ENCODE measurements around the gene SUN2.

SUN2 gene

GRCh38 chr22:38734421-38735100 is 21.2 kb downstream of the SUN2 start:
- DNase-seq = no peak

DNA sequence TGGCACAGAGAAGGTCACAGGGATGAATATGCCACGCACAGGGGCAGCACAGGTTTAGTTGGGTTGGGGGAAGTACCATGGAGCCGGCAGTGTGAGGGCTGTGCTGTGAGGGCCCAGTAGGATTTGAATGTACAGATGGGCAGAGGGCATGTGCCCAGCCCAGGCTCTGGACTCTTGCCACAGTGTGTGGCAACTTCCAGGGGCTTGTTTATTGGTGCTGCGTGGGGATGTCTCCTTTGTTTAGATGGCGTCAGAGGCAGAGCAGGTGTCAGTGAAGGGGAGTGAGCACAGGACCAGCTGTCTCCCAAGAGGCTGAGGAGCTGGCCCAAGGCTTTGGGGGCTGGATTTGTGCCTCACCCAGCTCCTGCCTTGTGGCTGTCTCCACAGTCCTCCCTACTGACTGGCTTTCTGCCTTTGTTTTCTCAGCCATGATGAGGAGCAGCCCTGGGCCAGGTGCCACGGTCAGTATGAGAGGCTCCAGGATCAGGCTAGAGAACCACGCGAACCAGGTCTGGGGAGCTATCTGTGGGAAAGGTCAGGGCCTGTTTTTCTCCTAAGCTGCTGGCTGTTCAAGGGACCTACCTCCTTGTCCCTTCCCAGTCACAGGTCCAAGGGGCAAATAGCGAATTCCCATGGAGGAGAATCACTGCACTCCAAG is 21.9 kb downstream of the SUN2 start:
- DNase-seq = no peak

GRCh38 chr22:38733329-38733723 is 22.5 kb downstream of the SUN2 start:
- DNase-seq = peak; percentile 64

GRCh38 chr22:38732251-38732815 is 23.5 kb downstream of the SUN2 start:
- no peak for DNase-seq

DNA sequence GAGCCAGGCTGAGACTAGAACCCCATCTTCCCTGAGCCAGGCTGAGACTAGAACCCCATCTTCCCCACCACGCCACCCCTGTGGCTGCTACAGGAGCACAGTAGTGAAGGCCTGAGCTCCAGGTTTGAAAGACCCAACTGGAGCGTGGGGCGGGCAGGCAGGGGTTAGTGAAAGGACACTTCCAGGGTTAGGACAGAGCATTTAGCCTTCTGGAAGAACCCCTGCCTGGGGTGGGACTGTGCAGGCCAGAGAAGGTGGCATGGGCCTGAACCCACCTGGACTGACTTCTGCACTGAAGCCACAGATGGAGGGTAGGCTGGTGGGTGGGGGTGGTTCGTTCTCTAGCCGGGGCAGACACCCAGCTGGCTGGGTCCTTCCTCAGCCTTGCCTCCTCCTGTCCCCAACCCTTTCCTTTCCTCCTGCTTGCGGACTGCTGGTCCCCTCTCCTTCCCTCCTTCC is 24.1 kb downstream of the SUN2 start:
- no peak for DNase-seq

DNA sequence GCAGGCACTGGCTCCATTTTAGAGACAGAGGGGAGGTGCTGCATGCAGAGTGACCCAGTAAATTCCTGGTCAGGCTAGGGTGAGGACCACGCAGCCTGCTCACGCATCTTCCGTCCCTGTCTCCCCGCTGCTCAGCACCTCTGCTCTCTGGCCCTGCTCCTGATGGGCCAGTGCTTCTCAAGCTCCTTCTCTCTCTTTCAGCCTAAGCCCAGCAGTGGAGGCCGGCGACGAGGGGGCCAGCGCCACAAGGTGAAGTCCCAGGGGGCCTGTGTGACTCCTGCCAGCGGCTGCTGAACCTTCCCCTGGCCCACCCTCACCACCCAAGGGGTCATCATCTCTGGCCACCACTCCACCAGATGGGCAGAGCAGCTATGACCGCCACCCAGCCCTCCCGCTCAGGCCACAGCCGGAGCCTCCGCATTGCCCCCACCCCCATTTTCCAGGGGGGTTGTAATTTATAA is 25.4 kb downstream of the SUN2 start:
- DNase-seq = no peak

DNA sequence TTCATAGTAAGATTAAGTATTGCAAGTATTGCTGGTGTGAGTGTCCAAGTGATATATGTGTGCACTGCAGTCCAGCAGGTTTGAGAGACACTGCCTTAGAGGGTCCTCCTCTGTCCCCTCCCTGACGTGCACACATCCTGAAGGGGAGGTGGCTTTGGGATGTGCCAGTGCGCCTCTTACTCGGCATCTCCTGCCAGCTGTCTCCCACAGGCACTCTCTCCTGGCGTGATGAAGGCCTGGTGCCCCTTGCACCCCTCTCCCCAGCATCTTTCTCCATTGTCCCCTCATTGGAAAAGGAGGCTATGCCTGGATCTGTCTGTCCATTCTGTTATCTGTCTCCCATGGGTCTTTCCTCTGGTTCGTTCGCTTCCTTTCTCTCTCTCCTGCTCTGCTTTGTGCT is 25.9 kb downstream of the SUN2 start:
- DNase-seq = no peak

- no peak for DNase-seq
These were observed 26.7 kb downstream of the SUN2 start for GRCh38 chr22:38728871-38729796.

- no peak for DNase-seq
These were observed 28.0 kb downstream of the SUN2 start for GRCh38 chr22:38727530-38728451.

- DNase-seq = no peak
These were observed 28.7 kb downstream of the SUN2 start for GRCh38 chr22:38727123-38727522.

DNA sequence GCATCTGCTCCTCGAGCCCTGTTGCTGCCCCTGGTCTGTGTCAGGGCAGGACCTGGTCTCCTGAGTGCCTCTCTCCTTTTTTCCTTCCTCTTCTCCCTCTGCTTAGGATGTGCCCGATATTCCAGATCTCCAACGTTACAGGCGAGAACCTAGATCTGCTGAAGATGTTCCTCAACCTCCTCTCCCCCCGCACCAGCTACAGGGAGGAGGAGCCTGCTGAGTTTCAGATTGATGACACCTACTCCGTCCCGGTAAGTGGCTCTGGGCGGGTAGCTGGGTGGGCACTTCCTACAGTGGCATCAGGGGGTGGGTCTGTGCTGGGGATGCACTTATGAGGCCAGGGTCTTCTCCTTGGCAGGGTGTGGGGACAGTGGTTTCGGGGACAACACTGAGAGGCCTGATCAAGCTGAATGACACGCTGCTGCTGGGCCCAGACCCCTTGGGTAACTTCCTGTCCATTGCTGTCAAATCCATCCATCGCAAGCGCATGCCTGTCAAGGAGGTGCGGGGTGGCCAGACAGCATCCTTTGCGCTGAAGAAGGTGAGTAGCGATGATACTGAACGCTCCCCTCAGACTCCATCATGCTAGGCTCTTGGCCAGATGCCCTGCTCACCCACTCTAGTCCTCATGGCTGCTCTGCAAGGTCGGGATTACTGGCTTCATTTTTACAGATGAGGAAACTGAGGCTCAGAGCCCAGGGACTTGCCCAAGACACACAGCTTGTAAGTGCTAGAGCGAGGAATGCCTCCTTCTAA is 29.7 kb downstream of the SUN2 start:
- no peak for DNase-seq

DNA sequence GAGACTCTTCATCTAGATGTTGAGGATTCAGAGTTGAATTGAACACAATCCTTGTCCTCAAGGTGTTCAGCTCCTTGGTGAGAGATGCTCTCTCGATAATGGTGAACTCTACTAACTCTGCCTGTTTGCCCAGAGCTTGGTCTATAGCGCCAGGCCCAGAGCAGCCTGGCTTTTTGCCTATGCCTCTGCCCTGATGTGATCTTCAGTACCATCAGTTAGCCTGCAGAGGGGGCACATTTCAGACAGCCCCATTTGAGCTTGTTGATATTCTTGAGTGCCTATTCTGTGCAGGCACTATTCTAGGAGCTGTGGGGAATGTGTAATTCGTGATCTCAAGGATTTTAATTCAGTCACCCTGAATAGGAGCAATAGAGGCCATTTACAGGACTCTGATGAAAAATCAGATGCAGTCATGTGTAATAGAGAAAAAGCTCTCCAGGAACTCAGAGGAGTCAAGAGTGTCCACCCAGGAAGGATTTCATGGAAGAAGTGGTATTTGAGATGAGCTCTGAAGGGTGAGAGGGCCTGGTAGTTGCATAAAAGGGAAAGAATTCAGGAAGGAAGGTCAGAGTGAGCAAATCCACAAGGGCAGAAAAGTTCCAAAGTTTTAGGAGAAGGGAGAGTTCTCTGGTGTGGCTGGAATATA is 30.7 kb downstream of the SUN2 start:
- peak; percentile 38 for DNase-seq

DNA sequence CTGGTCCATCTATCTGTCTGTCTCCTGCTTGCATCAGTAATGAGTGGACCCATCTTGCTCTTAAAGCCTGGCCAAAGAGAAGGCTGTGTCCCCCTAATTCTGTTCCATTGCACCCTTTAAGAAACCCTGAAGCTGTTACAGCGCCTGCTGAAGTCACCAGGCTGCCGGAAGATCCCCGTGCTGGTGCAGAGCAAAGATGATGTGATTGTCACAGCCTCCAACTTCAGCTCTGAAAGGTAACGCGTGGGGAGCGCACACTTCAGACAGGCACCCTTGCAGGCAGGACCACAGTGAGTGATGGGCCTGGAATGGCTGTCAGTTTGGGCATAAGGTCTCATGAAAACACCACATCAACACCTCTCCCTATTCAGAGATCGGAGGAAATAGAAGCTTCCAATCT is 31.6 kb downstream of the SUN2 start:
- no peak for DNase-seq

DNA sequence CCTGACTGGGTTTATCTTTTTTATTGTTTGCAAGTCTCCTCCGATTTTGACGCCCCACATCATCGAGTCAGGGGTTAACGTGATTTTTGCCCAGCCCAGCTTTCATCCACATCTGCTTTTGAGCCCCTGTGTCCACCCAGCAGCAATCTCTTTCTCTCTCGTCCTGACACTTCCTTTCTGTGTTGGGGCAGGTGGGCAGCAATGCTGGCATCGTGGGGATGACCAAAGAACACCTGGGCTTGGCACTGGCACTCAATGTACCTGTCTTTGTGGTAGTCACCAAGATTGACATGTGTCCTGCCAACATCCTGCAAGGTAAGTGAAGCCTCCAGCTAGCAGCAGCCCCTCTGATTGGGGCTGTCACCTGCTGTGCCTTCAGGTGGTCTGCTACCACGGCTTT is 34.2 kb downstream of the SUN2 start:
- no peak for DNase-seq

DNA sequence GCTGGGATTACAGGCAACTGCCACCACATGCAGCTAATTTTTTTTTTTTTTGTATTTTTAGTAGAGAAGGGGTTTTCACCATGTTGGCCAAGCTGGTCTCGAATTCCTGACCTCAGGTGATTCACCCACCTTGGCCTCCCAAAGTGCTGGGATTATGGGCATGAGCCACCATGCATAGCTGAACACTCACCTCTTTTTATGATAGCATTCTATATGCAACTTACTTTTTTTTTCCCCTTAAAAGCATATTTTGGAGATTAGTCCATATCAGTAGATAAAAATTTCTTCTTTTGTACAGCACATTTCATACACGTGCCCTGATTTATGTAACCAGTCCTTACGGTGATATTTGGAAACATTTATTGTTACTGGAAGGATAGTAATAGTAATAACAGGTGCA is 35.4 kb downstream of the SUN2 start:
- DNase-seq = no peak

- no peak for DNase-seq
These were observed 36.6 kb downstream of the SUN2 start for GRCh38 chr22:38719196-38719595.

GRCh38 chr22:38718414-38718813 is 37.4 kb downstream of the SUN2 start:
- DNase-seq = no peak

- DNase-seq = no peak
These were observed 38.6 kb downstream of the SUN2 start for GRCh38 chr22:38717244-38717643.

DNA sequence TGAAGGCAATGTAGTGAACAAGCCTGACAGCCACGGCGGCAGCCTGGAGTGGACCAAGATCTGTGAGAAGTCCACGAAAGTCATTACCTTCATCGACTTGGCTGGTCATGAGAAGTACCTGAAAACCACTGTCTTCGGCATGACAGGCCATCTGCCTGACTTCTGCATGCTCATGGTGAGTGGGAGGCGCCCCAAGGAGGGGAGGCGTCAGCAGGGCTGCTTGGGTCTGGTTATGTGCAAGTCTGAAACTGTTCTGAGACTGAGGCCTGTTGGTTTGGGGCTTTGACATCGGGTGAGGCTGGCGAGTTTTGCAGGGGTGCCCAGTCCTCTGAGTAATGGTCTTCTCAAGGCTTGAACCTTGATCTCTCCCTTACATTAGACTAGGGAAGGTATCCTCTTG is 39.0 kb downstream of the SUN2 start:
- no peak for DNase-seq

DNA sequence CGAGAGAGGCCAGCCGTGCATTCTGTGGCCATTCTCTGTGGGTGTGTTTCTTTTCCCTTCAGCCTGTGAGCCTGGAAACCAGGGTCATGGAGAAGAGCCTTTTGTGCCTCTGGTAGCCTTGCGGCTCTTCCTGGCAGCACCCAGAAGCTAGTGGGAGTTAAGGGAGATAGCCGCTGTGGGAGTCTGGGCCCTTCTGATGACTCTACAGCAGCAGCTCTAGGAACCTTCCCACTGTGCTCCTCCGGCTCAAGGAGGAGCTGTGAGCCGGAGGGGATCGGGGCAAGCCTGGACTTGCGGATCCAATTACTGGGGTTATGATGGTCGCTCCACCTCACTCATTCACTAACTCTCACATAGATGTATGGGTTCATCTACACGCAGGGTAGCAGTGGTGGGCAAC is 39.5 kb downstream of the SUN2 start:
- DNase-seq = no peak

DNA sequence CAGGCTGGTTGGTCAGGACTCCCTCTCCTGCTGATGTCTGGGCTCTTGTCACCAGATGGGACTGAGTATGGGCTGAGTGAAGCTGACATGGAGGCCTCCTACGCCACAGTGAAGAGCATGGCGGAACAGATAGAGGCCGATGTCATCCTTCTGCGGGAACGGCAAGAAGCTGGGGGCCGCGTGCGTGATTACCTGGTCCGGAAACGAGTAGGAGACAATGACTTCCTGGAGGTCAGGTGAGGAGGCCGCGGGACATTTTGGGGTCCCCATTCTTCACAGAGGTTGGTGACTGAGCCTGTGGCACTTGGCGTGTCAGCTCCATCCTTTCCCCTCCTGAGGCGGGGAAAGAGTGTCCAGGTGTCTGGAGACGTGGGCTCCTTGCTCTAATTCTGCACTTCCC is 39.9 kb downstream of the SUN2 start:
- DNase-seq = no peak
